GM21367 (cell line): ENCODE data around the gene TMEM30A.
A peak's percentile ranks its signal among the peaks of the same experiment; 100 is the strongest.

Experiments used
- ATAC-seq: cut with Tn5 transposase; IDR thresholded peaks from one replicate; pipeline ENCODE4 v1.9.1; 2021; ENCODE audit not compliant: unreplicated experiment

The TMEM30A gene

GRCh38 chr6:75284632-75285282 is at the start of gene TMEM30A:
TMEM30A (minus strand) TSS chr6:75284792; CDS start chr6:75284638, 154 bp downstream.
- ATAC-seq = peak; percentile 84

- ATAC-seq = no peak
Measured at GRCh38 chr6:75333676-75334200, 49.1 kb upstream of the TMEM30A start.

- no peak for ATAC-seq
Measured at GRCh38 chr6:75331151-75331550, 46.6 kb upstream of the TMEM30A start.

GRCh38 chr6:75329703-75330102 is 45.1 kb upstream of the TMEM30A start:
- ATAC-seq = no peak

- ATAC-seq = no peak
Measured at GRCh38 chr6:75327807-75328206, 43.2 kb upstream of the TMEM30A start.

GRCh38 chr6:75326557-75327258 is 42.1 kb upstream of the TMEM30A start:
- no peak for ATAC-seq

- ATAC-seq = no peak
Measured at GRCh38 chr6:75318900-75319299, 34.3 kb upstream of the TMEM30A start.

- no peak for ATAC-seq
Measured at GRCh38 chr6:75317503-75318206, 33.1 kb upstream of the TMEM30A start.

- no peak for ATAC-seq
Measured at GRCh38 chr6:75315978-75316377, 31.4 kb upstream of the TMEM30A start.

GRCh38 chr6:75308250-75308988 is 23.8 kb upstream of the TMEM30A start:
- ATAC-seq = no peak

- no peak for ATAC-seq
Measured at GRCh38 chr6:75307364-75308004, 22.9 kb upstream of the TMEM30A start.

- no peak for ATAC-seq
Measured at GRCh38 chr6:75306064-75306463, 21.5 kb upstream of the TMEM30A start.

GRCh38 chr6:75305573-75305972 is 21.0 kb upstream of the TMEM30A start:
- ATAC-seq = no peak

- ATAC-seq = no peak
Measured at GRCh38 chr6:75302280-75302679, 17.7 kb upstream of the TMEM30A start.

GRCh38 chr6:75301537-75301936 is 16.9 kb upstream of the TMEM30A start:
- ATAC-seq = no peak

- no peak for ATAC-seq
Measured at GRCh38 chr6:75301088-75301487, 16.5 kb upstream of the TMEM30A start.

GRCh38 chr6:75300531-75300855 is 15.9 kb upstream of the TMEM30A start:
- ATAC-seq = no peak

GRCh38 chr6:75299801-75300530 is 15.4 kb upstream of the TMEM30A start:
- no peak for ATAC-seq

GRCh38 chr6:75296811-75297779 is 12.5 kb upstream of the TMEM30A start:
- peak; percentile 70 for ATAC-seq
